ENCODE data around the gene CEP20.

CEP20 gene

GRCh38 chr16:15900901-15901500 is 12.6 kb upstream of the CEP20 start:
- TF ChIP-seq POLR2AphosphoS5 (IDR thresholded peaks at IDR 0.05; ENCODE audit: borderline replicate concordance, low read depth, low read length) = no peak

GRCh38 chr16:15900357-15900756 is 12.0 kb upstream of the CEP20 start:
- no peak for DNase-seq (ENCODE audit: low read depth, low spot score)
- Histone ChIP-seq H3K27ac (no peak overlapping the region), H3K9ac (ENCODE audit: insufficient read length) (no peak overlapping the region), H3K4me3 (no peak overlapping the region), H3K9me3 (ENCODE audit: low read depth, low read length) (no peaks in the 10 kb centered on the region), H3K36me3 (ENCODE audit: insufficient read depth, low read length) (no peaks in the 10 kb centered on the region)
- no peak for TF ChIP-seq EZH2 (IDR thresholded peaks at IDR 0.05)

More at GRCh38 chr16:15900901-15901500, 12.6 kb upstream of the CEP20 start:
- no peaks in the 10 kb centered on the region for H3K9me3 ChIP-seq (ENCODE audit: low read depth, low read length)
- no peak overlapping the region for H3K27ac ChIP-seq
- H3K9ac ChIP-seq (ENCODE audit: insufficient read length) = no peak overlapping the region
- H3K4me3 ChIP-seq = no peak overlapping the region
- no peaks in the 10 kb centered on the region for H3K36me3 ChIP-seq (ENCODE audit: insufficient read depth, low read length)
- DNase-seq (ENCODE audit: low read depth, low spot score) = no peak

DNA sequence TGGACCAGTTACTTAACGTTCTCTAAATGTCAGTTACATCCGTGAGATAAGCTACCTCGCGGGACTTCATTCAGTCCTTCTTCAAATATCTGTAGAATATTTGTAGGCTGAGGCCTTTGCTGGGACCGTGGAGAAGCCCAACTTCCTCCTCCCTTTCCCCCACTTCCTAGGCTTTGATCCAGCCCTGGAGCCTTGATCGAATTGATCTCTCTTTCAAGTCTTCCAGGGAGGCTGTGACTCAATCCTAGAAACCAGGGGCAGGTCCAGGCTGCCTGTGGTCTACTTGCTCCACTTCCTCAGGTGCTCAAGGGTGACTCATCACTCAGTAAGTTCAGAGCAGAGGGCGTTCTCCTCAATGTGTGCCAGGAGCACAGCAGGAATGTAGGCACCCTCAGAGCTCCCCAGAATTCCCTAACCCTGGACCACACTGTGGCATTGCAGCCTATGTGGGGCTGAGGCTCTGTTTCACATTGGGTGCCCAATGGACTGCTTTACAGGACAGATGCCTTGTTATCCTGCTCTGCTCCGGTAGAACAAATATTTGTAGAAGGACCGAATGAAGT is 11.2 kb upstream of the CEP20 start:
- Histone ChIP-seq H3K36me3 (ENCODE audit: insufficient read depth, low read length) (no peaks in the 10 kb centered on the region), H3K27ac (no peak overlapping the region), H3K9me3 (ENCODE audit: low read depth, low read length) (no peaks in the 10 kb centered on the region), H3K4me3 (no peak overlapping the region), H3K9ac (ENCODE audit: insufficient read length) (no peak overlapping the region)
- no peak for DNase-seq (ENCODE audit: low read depth, low spot score)
- no peak for TF ChIP-seq POLR2AphosphoS5 (IDR thresholded peaks at IDR 0.05; ENCODE audit: borderline replicate concordance, low read depth, low read length)
- no peak for TF ChIP-seq FOXP2 (optimal IDR thresholded peaks at IDR 0.05; ENCODE audit: control extremely low read depth, extremely low read length, insufficient read depth)
- TF ChIP-seq EZH2 (IDR thresholded peaks at IDR 0.05) = no peak

- no peak for TF ChIP-seq POLR2AphosphoS5 (IDR thresholded peaks at IDR 0.05; ENCODE audit: borderline replicate concordance, low read depth, low read length)
- no peak for TF ChIP-seq FOXP2 (optimal IDR thresholded peaks at IDR 0.05; ENCODE audit: control extremely low read depth, extremely low read length, insufficient read depth)
- no peak for TF ChIP-seq EZH2 (IDR thresholded peaks at IDR 0.05)
- Histone ChIP-seq H3K9me3 (ENCODE audit: low read depth, low read length) (no peaks in the 10 kb centered on the region), H3K27ac (no peak overlapping the region), H3K9ac (ENCODE audit: insufficient read length) (no peak overlapping the region), H3K36me3 (ENCODE audit: insufficient read depth, low read length) (no peaks in the 10 kb centered on the region), H3K4me3 (no peak overlapping the region)
- no peak for DNase-seq (ENCODE audit: low read depth, low spot score)
Observed at GRCh38 chr16:15898654-15899053, 10.3 kb upstream of the CEP20 start.

- DNase-seq (ENCODE audit: low read depth, low spot score) = no peak
- Histone ChIP-seq H3K9ac (ENCODE audit: insufficient read length) (no peak overlapping the region), H3K27ac (no peak overlapping the region), H3K36me3 (ENCODE audit: insufficient read depth, low read length) (no peaks in the 10 kb centered on the region), H3K9me3 (ENCODE audit: low read depth, low read length) (no peaks in the 10 kb centered on the region), H3K4me3 (no peak overlapping the region)
- no peak for TF ChIP-seq FOXP2 (optimal IDR thresholded peaks at IDR 0.05; ENCODE audit: control extremely low read depth, extremely low read length, insufficient read depth)
- no peak for TF ChIP-seq EZH2 (IDR thresholded peaks at IDR 0.05)
- no peak for TF ChIP-seq POLR2AphosphoS5 (IDR thresholded peaks at IDR 0.05; ENCODE audit: borderline replicate concordance, low read depth, low read length)
Observed at GRCh38 chr16:15897834-15898254, 9.4 kb upstream of the CEP20 start.

DNA sequence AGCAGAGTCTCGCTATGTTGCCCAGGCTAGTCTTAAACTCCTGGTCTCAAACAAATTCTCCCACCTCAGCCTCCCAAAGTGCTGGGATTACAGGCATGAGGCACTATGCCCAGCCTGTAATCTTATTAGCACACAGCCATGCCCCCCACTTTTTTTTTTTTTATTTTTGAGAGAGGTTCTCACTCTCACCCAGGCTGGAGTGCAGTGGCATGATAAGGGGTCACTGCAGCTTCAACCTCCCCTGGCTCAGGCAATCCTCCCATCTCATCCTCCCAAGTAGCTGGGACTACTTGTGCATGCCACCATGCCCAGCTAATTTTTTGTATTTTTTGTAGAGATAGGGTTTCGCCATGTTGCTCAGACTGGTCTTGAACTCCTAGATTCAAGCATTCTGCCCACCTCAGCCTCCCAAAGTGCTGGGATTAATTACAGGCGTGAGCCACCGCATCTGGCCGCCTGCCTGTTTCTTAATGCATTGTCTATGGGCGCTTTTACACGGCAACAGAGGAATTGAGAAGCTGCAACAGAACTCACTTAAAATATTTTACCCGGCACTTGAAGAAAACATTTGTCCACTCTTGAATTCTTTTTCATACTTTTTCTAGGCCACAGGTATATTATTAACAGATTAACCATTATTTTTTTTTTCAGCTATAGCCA is 8.8 kb upstream of the CEP20 start:
- H3K36me3 ChIP-seq (ENCODE audit: insufficient read depth, low read length) = no peaks in the 10 kb centered on the region
- H3K4me3 ChIP-seq = no peak overlapping the region
- no peak overlapping the region for H3K27ac ChIP-seq
- H3K9ac ChIP-seq (ENCODE audit: insufficient read length) = no peak overlapping the region
- TF ChIP-seq POLR2AphosphoS5 (IDR thresholded peaks at IDR 0.05; ENCODE audit: borderline replicate concordance, low read depth, low read length) (no peak), FOXP2 (optimal IDR thresholded peaks at IDR 0.05; ENCODE audit: control extremely low read depth, extremely low read length, insufficient read depth) (no peak), EZH2 (IDR thresholded peaks at IDR 0.05) (no peak)
- H3K9me3 ChIP-seq (ENCODE audit: low read depth, low read length) = no peaks in the 10 kb centered on the region
- DNase-seq (ENCODE audit: low read depth, low spot score) = no peak

- DNase-seq (ENCODE audit: low read depth, low spot score) = no peak
- TF ChIP-seq EZH2 (IDR thresholded peaks at IDR 0.05) = no peak
- no peak for TF ChIP-seq POLR2AphosphoS5 (IDR thresholded peaks at IDR 0.05; ENCODE audit: borderline replicate concordance, low read depth, low read length)
- no peak for TF ChIP-seq FOXP2 (optimal IDR thresholded peaks at IDR 0.05; ENCODE audit: control extremely low read depth, extremely low read length, insufficient read depth)
- Histone ChIP-seq H3K9ac (ENCODE audit: insufficient read length) (no peak overlapping the region), H3K36me3 (ENCODE audit: insufficient read depth, low read length) (no peaks in the 10 kb centered on the region), H3K9me3 (ENCODE audit: low read depth, low read length) (no peaks in the 10 kb centered on the region), H3K27ac (no peak overlapping the region), H3K4me3 (no peak overlapping the region)
Observed at GRCh38 chr16:15894571-15895374, 6.4 kb upstream of the CEP20 start.

DNA sequence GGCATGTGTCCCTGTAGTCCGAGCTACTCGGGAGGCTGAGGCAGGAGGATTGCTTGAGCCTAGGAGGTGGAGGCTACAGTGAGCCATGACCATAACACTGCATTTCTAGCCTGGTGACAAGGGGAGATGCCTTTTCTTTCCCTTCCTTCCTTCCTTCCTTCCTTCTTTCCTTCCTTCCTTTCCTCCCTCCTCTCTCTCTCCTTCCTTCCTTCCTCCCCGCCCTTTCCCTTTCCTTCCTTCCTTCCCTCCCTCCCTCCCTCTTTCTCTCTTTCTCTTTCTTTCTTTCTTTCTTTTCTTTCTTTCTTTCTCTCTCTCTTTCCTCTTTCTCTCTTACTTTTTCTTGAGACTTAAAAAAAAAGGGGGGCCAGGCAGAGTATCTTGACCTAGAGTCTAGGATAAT is 3.1 kb upstream of the CEP20 start:
- no peak for TF ChIP-seq POLR2AphosphoS5 (IDR thresholded peaks at IDR 0.05; ENCODE audit: borderline replicate concordance, low read depth, low read length)
- no peak for TF ChIP-seq FOXP2 (optimal IDR thresholded peaks at IDR 0.05; ENCODE audit: control extremely low read depth, extremely low read length, insufficient read depth)
- TF ChIP-seq EZH2 (IDR thresholded peaks at IDR 0.05) = no peak
- Histone ChIP-seq H3K4me3 (no peak overlapping the region), H3K9me3 (ENCODE audit: low read depth, low read length) (no peaks in the 10 kb centered on the region), H3K36me3 (ENCODE audit: insufficient read depth, low read length) (no peaks in the 10 kb centered on the region), H3K27ac (no peak overlapping the region), H3K9ac (ENCODE audit: insufficient read length) (no peak overlapping the region)
- DNase-seq (ENCODE audit: low read depth, low spot score) = no peak
